HepG2 (cell line): ENCODE data around the gene RILP. TPM values are rescaled to one million over a fixed set of nuclear protein-coding genes. Genes with fewer than 3 reads are reported as not detected.

Experiments
- AHDC1 ChIP-seq: sonication (generic); formaldehyde crosslinking; IDR thresholded peaks from 2 replicates; pipeline ENCODE4 v1.5.1; 2020; ENCODE audit warnings: mild to moderate bottlenecking, missing genetic modification reagents, borderline replicate concordance
- ATF7 ChIP-seq, 2 experiments: fragments of 450-650 bp in 1 of 2; sonication (generic) in 1 of 2; formaldehyde crosslinking in 1 of 2; IDR thresholded peaks; 2 replicates each; pipeline versions ENCODE4 v1.4.0 to v1.6.1; 2016 to 2020; ENCODE audit warnings: antibody characterized with exemption in 1 of 2, mild to moderate bottlenecking in 1 of 2, missing genetic modification reagents in 1 of 2
- BRF2 ChIP-seq: sonication (generic); formaldehyde crosslinking; IDR thresholded peaks from 2 replicates; pipeline ENCODE4 v1.8.1; 2022; ENCODE audit warnings: mild to moderate bottlenecking, missing genetic modification reagents
- FOSL1 ChIP-seq: sonication (generic); formaldehyde crosslinking; IDR thresholded peaks from 2 replicates; pipeline ENCODE4 v1.9.0; 2021; ENCODE audit warnings: missing genetic modification reagents, borderline replicate concordance
- FOXO1 ChIP-seq: sonication (generic); formaldehyde crosslinking; IDR thresholded peaks from 2 replicates; pipeline ENCODE4 v1.4.0; 2020; ENCODE audit warnings: missing genetic modification reagents
- GFI1 ChIP-seq: sonication (generic); formaldehyde crosslinking; IDR thresholded peaks from 2 replicates; pipeline ENCODE4 v1.5.0; 2020; ENCODE audit warnings: missing genetic modification reagents, mild to moderate bottlenecking, borderline replicate concordance
- MIXL1 ChIP-seq: IDR thresholded peaks from 2 replicates; pipeline ENCODE4 v1.6.1; 2016
- MTA1 ChIP-seq: sonication (generic); formaldehyde crosslinking; IDR thresholded peaks from 2 replicates; pipeline ENCODE4 v1.4.0; 2020; ENCODE audit warnings: missing genetic modification reagents, mild to moderate bottlenecking, borderline replicate concordance
- NFIC ChIP-seq: IDR thresholded peaks from 2 replicates; pipeline ENCODE4 v1.6.1; 2012; ENCODE audit warnings: mild to moderate bottlenecking, low read length, inconsistent platforms
- ONECUT2 ChIP-seq: sonication (generic); formaldehyde crosslinking; IDR thresholded peaks from 2 replicates; pipeline ENCODE4 v1.4.0; 2020; ENCODE audit warnings: missing genetic modification reagents
- RAD51 ChIP-seq: fragments of 450-650 bp; IDR thresholded peaks from 2 replicates; pipeline ENCODE4 v1.6.1; 2016; ENCODE audit warnings: borderline replicate concordance
- SAFB2 ChIP-seq: sonication (generic); formaldehyde crosslinking; IDR thresholded peaks from 2 replicates; pipeline ENCODE4 v1.5.1; 2020; ENCODE audit warnings: missing genetic modification reagents, low read depth, mild to moderate bottlenecking, borderline replicate concordance
- SOX13 ChIP-seq, 3 experiments: fragments of 450-650 bp in 1 of 3; sonication (generic) in 1 of 3; formaldehyde crosslinking in 1 of 3; IDR thresholded peaks in 2 of 3; conservative IDR thresholded peaks in 1 of 3; 2 replicates each; pipeline versions ENCODE4 v1.5.0 to v1.6.1; 2016 to 2020; ENCODE audit warnings: antibody characterized with exemption in 1 of 3, mild to moderate bottlenecking in 1 of 3, missing compliant biosample characterization in 1 of 3, missing genetic modification reagents in 1 of 3, moderate library complexity in 1 of 3
- SPEN ChIP-seq: sonication (generic); formaldehyde crosslinking; IDR thresholded peaks from 2 replicates; pipeline ENCODE4 v1.5.1; 2020; ENCODE audit warnings: low read depth, mild to moderate bottlenecking, missing genetic modification reagents
- SRSF4 ChIP-seq: fragments of 200-400 bp; formaldehyde crosslinking; IDR thresholded peaks from one replicate; pipeline ENCODE4 v1.6.1; 2018; ENCODE audit warnings: mild to moderate bottlenecking, low read depth, low read length, moderate library complexity; ENCODE audit not compliant: poor library complexity, severe bottlenecking
- TCF12 ChIP-seq, 2 experiments: fragments of 450-650 bp in 1 of 2; sonication (generic) in 1 of 2; formaldehyde crosslinking in 1 of 2; IDR thresholded peaks; 2 replicates each; pipeline versions ENCODE4 v1.6.1 to v1.8.0; 2017 to 2022; ENCODE audit warnings: antibody characterized with exemption in 1 of 2, mild to moderate bottlenecking in 1 of 2, missing genetic modification reagents in 1 of 2, moderate library complexity in 1 of 2
- WIZ ChIP-seq: sonication (generic); formaldehyde crosslinking; IDR thresholded peaks from 2 replicates; pipeline ENCODE4 v1.5.1; 2020; ENCODE audit warnings: mild to moderate bottlenecking, missing genetic modification reagents
- YY1 ChIP-seq: IDR thresholded peaks from 2 replicates; pipeline ENCODE4 v1.6.1; 2011; ENCODE audit warnings: low read length, low read depth, moderate library complexity, mild to moderate bottlenecking; ENCODE audit not compliant: insufficient read depth, insufficient replicate concordance
- ZBTB42 ChIP-seq: sonication (generic); formaldehyde crosslinking; IDR thresholded peaks from 2 replicates; pipeline ENCODE4 v1.5.0; 2020; ENCODE audit warnings: mild to moderate bottlenecking, missing genetic modification reagents
- ZNF160 ChIP-seq: sonication (generic); formaldehyde crosslinking; IDR thresholded peaks from 2 replicates; pipeline ENCODE4 v1.8.0; 2022; ENCODE audit warnings: mild to moderate bottlenecking, inconsistent platforms, missing genetic modification reagents
- ZNF331 ChIP-seq: sonication (generic); formaldehyde crosslinking; IDR thresholded peaks from 2 replicates; pipeline ENCODE4 v1.4.0; 2020; ENCODE audit warnings: missing genetic modification reagents
- ZNF598 ChIP-seq: sonication (generic); formaldehyde crosslinking; IDR thresholded peaks from 2 replicates; pipeline ENCODE4 v1.5.1; 2020; ENCODE audit warnings: mild to moderate bottlenecking, missing genetic modification reagents, borderline replicate concordance
- polyA plus RNA-seq, 8 experiments: library from polyadenylated mRNA; depleted of rRNA in 3 of 8; stranded (reverse) in 7 of 8; unstranded in 1 of 8; fragments of >200 nt; fragmentation: Illumina TruSeq in 4 of 8; extraction: Trizol in 4 of 8; gene quantifications; 2 replicates each; pipeline versions ENCODE4 v1.2.1 to v1.2.3, GENCODE V29; 2011 to 2016; ENCODE audit warnings: low read depth in 4 of 8, missing spikeins in 1 of 8, mixed read lengths in 1 of 8; ENCODE audit not compliant: insufficient read depth in 1 of 8
- total RNA-seq, 5 experiments: library from RNA; depleted of rRNA; stranded (reverse); fragments of >200 nt; fragmentation: Illumina TruSeq; extraction: Trizol; gene quantifications; 2 replicates each; pipeline ENCODE4 v1.2.3, GENCODE V29; 2016; ENCODE audit warnings: low read depth in 1 of 5

Gene RILP
- total and polyA plus RNA-seq, 2 of the 13 experiments (the other 11 are each of a cell fraction or from before 2014, with no cell fraction given) = 6.6 to 8.1 TPM

- TF ChIP-seq AHDC1 (CRISPR knock-in tag) = no peak
- no peak for TF ChIP-seq ATF7 (IDR thresholded peaks at IDR 0.05)
- TF ChIP-seq ATF7 (CRISPR knock-in tag; IDR thresholded peaks at IDR 0.05) = no peak
- TF ChIP-seq SPEN (CRISPR knock-in tag) = peak; percentile 77; the same call in 1 of the 2 replicates
- TF ChIP-seq GFI1 (CRISPR knock-in tag) = no peak; the same call in 1 of the 2 replicates
- no peak for TF ChIP-seq SRSF4
- no peak for TF ChIP-seq WIZ (CRISPR knock-in tag)
- no peak for TF ChIP-seq SOX13 (IDR thresholded peaks at IDR 0.05)
- no peak for TF ChIP-seq SOX13 (CRISPR knock-in tag; conservative IDR thresholded peaks at IDR 0.05 in 1 of 2, IDR thresholded peaks at IDR 0.05 in 1 of 2)
- TF ChIP-seq YY1 = peak; percentile 97
- no peak for TF ChIP-seq FOSL1 (CRISPR knock-in tag)
- no peak for TF ChIP-seq SAFB2
- TF ChIP-seq ZBTB42 (CRISPR knock-in tag) = no peak
- TF ChIP-seq MIXL1 = peak; percentile 12; the same call in 1 of the 2 replicates
- no peak for TF ChIP-seq ZNF598 (CRISPR knock-in tag)
- TF ChIP-seq MTA1 (CRISPR knock-in tag) = peak; percentile 74; the same call in 1 of the 2 replicates
- TF ChIP-seq RAD51 = no peak
- no peak for TF ChIP-seq TCF12 (IDR thresholded peaks at IDR 0.05)
- TF ChIP-seq TCF12 (CRISPR knock-in tag; IDR thresholded peaks at IDR 0.05) = peak; percentile 28; the same call in 1 of the 2 replicates
- TF ChIP-seq ONECUT2 (CRISPR knock-in tag) = no peak
- 0 out of 2 replicates have a peak, but pooled peaks have one; percentile 20 for TF ChIP-seq ZNF160 (CRISPR knock-in tag)
- TF ChIP-seq BRF2 (CRISPR knock-in tag) = no peak
- no peak for TF ChIP-seq NFIC
- TF ChIP-seq FOXO1 = peak; percentile 46; the same call in 1 of the 2 replicates
- TF ChIP-seq ZNF331 (CRISPR knock-in tag) = no peak; the same call in 1 of the 2 replicates
Measured at GRCh38 chr17:1684378-1685189, 34.9 kb upstream of the RILP start, which contains the start of gene PRPF8 (continued).
